ENCODE data around the gene RHOT2.

DNA sequence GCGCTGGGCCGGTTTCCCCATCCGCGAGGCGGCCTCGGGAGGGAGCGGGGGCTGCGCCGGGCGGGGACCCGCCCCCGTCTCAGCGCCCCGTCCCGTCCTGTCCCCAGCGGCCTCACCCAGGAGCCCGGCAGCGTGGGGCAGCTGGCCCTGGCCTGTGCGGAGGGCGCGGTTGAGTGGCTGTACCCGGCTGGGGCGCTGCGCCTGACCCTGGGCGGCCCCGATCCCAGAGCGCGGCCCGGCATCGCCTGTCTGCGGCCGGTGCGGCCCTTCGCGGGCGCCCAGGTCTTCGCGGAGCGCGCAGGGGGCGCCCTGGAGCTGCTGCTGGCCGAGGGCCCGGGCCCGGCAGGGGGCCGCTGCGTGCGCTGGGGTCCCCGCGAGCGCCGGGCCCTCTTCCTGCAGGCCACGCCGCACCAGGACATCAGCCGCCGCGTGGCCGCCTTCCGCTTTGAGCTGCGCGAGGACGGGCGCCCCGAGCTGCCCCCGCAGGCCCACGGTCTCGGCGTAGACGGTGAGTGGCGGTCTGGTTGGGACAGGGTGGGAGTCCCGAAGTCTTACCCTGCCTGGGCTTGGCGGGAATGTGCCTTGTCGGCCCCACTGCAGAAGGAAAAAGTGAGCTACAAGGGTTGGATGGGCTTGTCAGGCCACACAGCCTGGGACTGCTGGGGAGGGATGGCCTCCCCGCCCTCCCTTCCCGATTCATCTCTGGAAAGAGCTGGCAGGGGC is 47.7 kb downstream of the RHOT2 start:
- TF ChIP-seq CTCF (IDR thresholded peaks at IDR 0.05; ENCODE audit: low read depth, low read length) (no peak), POLR2A (IDR thresholded peaks at IDR 0.05; ENCODE audit: extremely low read depth, insufficient read length) (no peak), MYC (IDR thresholded peaks at IDR 0.05; ENCODE audit: low read depth, low read length) (peak; percentile 55; the same call in 1 of the 2 replicates), MAX (IDR thresholded peaks at IDR 0.05; ENCODE audit: low read depth, low read length) (peak; percentile 56; the same call in 1 of the 2 replicates)

Data from NB4 (cell line).